HG02852 (cell line): ENCODE measurements around the gene DMD.
"Not testable (repeated sequence)": the region's sequence is repeated elsewhere in the genome, so short reads cannot be mapped to it uniquely, and the experiment has no call there.

Experiments used
- ATAC-seq: cut with Tn5 transposase; IDR thresholded peaks from one replicate; pipeline ENCODE4 v1.9.1; 2021; ENCODE audit warnings: mild to moderate bottlenecking, moderate library complexity; ENCODE audit not compliant: unreplicated experiment

DMD gene

GRCh38 chrX:32867781-32868523 lies 343.4 kb downstream of the DMD start:
- ATAC-seq: no peak

DNA sequence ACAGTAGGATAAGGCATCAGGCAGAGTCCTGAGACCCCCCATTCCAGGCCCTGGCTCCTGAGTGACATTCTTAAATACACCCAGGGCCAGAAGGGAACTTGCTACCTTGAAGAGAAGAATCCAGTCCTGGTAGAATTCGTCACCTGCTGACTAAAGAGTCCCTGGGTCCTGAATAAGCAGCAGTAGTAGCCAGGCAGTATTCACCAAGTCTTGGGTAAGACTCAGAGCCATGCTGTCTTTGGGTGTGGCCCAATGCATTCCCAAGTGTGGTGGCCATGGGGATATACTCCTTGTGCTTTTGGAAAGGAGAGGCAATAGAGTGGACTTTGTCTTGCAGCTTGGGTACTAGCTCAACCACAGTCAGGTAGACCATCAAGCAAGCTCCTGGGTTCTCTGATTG lies 359.1 kb downstream of the DMD start:
- no peak for ATAC-seq

- no peak for ATAC-seq
These were observed 359.8 kb downstream of the DMD start for GRCh38 chrX:32851556-32851955.

- ATAC-seq: no peak
These were observed 363.4 kb downstream of the DMD start for GRCh38 chrX:32847921-32848320.

DNA sequence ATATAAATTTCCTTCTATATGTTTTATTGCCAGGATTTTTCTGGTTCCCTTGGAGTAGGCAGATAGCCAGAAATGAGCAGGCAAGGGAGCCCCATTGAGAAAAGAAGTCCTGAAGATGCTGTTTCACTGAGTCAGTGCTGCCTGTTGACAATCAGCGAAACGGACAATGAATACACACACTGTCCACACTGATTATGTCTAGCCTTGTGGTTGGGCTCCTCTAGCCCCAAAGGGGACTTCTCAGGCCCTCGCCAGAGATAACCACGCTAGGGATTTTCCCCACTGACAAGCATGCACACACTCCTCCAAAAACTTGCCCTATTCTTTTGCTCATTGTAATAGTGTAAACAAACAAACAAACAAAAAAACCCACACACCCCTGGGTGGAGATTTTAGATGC lies 369.3 kb downstream of the DMD start:
- ATAC-seq: no peak

- ATAC-seq: no peak
These were observed 371.6 kb downstream of the DMD start for GRCh38 chrX:32839781-32840180.

- ATAC-seq: no peak
These were observed 386.3 kb downstream of the DMD start for GRCh38 chrX:32825009-32825408.

GRCh38 chrX:32804034-32804433 lies 407.3 kb downstream of the DMD start:
- no peak for ATAC-seq

- no peak for ATAC-seq
These were observed 412.4 kb downstream of the DMD start for GRCh38 chrX:32798990-32799389.

- no peak for ATAC-seq
These were observed 422.4 kb downstream of the DMD start for GRCh38 chrX:32788936-32789335.

DNA sequence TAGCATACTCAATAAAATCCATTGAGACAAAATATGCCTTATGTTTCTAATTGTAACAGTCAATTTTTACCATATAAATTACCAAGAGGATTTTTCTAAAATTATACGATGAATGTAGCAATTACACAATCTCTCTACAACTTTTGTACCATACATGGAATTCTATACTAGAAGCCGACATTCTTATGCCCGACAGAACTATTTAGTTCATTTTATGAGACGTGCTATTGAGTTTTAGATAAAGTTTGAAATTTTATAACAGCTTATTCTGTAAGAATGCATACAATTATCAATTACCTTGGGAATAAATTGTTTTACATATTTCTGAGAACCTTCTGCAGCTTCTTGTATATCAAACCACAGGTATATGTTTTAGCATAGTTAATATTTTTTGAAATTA lies 431.2 kb downstream of the DMD start:
- no peak for ATAC-seq

GRCh38 chrX:32778965-32779364 lies 432.4 kb downstream of the DMD start:
- ATAC-seq: no peak

GRCh38 chrX:32774966-32775365 lies 436.4 kb downstream of the DMD start:
- no peak for ATAC-seq

GRCh38 chrX:32749070-32749469 lies 462.3 kb downstream of the DMD start:
- ATAC-seq: no peak

- ATAC-seq: no peak
These were observed 466.0 kb downstream of the DMD start for GRCh38 chrX:32745323-32745722.

DNA sequence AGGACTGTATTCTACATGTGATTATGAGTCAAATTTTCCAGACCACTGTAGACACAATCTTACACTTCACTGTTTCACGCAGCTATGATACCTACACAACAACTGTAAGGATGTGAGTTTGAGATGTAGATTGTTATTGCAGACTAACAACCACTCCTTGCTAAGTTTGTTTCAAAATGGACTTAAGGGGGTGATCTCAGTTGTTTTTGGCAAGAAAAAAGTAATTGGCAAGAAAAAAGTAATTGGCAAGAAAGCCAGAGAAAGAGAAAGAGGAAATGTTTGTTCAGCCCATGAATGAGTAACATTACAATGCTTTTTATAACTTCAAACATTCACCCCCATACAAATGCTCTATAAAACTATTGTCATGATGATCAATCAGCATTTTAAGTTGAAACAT lies 466.4 kb downstream of the DMD start:
- ATAC-seq: no peak

DNA sequence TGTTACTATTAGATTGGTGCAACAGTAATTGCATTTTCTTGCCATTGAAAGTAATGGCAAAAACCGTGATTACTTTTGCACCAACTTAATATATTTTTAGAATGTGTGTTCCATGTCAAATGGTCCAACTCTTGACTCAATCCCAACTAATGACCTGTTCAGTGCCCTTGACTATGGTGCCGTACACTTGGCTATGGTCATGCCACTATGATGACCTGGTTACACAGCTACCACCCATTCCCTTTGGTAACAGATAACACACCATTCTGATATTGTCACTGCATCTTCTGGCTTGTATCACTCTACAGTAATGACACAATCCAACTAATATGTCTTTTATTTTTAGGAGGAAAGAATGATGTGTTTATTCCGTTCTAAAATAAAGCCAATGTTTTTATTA lies 469.4 kb downstream of the DMD start:
- no peak for ATAC-seq

DNA sequence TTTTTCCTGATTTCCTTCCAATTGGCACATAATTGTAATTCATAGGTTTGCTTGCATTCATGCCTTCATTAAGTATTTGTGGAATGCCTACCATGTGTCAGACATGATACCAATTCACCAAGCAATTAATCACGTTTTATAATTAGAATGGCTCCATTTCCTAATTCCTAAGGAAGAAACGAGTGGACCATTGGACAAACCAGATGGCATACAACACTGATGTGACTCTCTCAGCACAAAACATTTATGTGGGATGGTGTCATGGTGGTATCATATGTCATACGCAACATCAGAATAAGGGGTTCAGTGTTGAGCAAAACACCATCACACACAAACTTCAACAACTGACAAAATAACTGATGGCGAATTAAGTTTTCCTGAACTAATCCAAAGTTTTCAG lies 502.8 kb downstream of the DMD start:
- no peak for ATAC-seq

GRCh38 chrX:32705385-32705784 lies 506.0 kb downstream of the DMD start:
- ATAC-seq: not testable (repeated sequence)

- ATAC-seq: no peak
These were observed 524.0 kb downstream of the DMD start for GRCh38 chrX:32687379-32687778.

- no peak for ATAC-seq
These were observed 532.9 kb downstream of the DMD start for GRCh38 chrX:32678487-32678886.

GRCh38 chrX:32673193-32673592 lies 538.2 kb downstream of the DMD start:
- no peak for ATAC-seq

GRCh38 chrX:32662516-32662915 lies 548.8 kb downstream of the DMD start:
- no peak for ATAC-seq
